ENCODE data around the gene DNAH17. TPM values are rescaled to one million over a fixed set of nuclear protein-coding genes. Genes with fewer than 3 reads are reported as not detected.

Gene DNAH17
- total RNA-seq, 1 experiment from 2014 or later: 0.23 TPM

- Mint-ChIP-seq H3K27me3 (ENCODE audit: insufficient read depth, unreplicated experiment) (no peaks in the 10 kb centered on the region), H3K4me1 (ENCODE audit: low read depth, unreplicated experiment) (peaks cover 29% of the 10 kb centered on the region), H3K27ac (ENCODE audit: unreplicated experiment) (peak overlapping the region; percentile 72), H3K4me3 (ENCODE audit: unreplicated experiment) (no peak overlapping the region), H3K36me3 (ENCODE audit: insufficient read depth, unreplicated experiment) (peaks cover 76% of the 10 kb centered on the region), H3K9me3 (ENCODE audit: unreplicated experiment) (no peaks in the 10 kb centered on the region)
- ChIA-PET CTCF (interaction anchor here (0.6 to 2.9 kb wide), 7 partner anchors 10 to 390 kb away, joined by 3 to 19 read pairs (median 6); partner anchors contain the start of gene TK1), POLR2A (no interaction called here)
- H3K36me3 ChIP-seq (ENCODE audit: control insufficient read depth, insufficient read depth, low read length): peaks cover 7% of the 10 kb centered on the region
- H3K9me3 ChIP-seq: no peaks in the 10 kb centered on the region
- intact Hi-C loops (cut with micrococcal nuclease; ENCODE audit: unreplicated experiment): loop anchor here (1.0 kb wide), 1 partner anchor 10 kb away; no protein-coding TSS in a partner anchor
- peak; percentile 74 to 84 for DNase-seq
- BruUV-seq (replicated peaks): no TSS peak
- H3K27me3 ChIP-seq (replicated peaks; ENCODE audit: control insufficient read depth, insufficient read depth, low read length): no peaks in the 10 kb centered on the region
- TF ChIP-seq, protein P1, sequence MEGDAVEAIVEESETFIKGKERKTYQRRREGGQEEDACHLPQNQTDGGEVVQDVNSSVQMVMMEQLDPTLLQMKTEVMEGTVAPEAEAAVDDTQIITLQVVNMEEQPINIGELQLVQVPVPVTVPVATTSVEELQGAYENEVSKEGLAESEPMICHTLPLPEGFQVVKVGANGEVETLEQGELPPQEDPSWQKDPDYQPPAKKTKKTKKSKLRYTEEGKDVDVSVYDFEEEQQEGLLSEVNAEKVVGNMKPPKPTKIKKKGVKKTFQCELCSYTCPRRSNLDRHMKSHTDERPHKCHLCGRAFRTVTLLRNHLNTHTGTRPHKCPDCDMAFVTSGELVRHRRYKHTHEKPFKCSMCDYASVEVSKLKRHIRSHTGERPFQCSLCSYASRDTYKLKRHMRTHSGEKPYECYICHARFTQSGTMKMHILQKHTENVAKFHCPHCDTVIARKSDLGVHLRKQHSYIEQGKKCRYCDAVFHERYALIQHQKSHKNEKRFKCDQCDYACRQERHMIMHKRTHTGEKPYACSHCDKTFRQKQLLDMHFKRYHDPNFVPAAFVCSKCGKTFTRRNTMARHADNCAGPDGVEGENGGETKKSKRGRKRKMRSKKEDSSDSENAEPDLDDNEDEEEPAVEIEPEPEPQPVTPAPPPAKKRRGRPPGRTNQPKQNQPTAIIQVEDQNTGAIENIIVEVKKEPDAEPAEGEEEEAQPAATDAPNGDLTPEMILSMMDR (IDR thresholded peaks at IDR 0.05; ENCODE audit: insufficient read depth in 1 of 2, low read depth in 1 of 2, low read length in 1 of 2, severe bottlenecking in 1 of 2, unreplicated experiment in 1 of 2): no peak
- H3K4me3 ChIP-seq (ENCODE audit: low read depth, low read length): no peak overlapping the region
- H3K4me1 ChIP-seq: peaks cover 51% of the 10 kb centered on the region
These were observed 165.8 kb downstream of the DNAH17 start for GRCh38 chr17:78411241-78411857.

DNA sequence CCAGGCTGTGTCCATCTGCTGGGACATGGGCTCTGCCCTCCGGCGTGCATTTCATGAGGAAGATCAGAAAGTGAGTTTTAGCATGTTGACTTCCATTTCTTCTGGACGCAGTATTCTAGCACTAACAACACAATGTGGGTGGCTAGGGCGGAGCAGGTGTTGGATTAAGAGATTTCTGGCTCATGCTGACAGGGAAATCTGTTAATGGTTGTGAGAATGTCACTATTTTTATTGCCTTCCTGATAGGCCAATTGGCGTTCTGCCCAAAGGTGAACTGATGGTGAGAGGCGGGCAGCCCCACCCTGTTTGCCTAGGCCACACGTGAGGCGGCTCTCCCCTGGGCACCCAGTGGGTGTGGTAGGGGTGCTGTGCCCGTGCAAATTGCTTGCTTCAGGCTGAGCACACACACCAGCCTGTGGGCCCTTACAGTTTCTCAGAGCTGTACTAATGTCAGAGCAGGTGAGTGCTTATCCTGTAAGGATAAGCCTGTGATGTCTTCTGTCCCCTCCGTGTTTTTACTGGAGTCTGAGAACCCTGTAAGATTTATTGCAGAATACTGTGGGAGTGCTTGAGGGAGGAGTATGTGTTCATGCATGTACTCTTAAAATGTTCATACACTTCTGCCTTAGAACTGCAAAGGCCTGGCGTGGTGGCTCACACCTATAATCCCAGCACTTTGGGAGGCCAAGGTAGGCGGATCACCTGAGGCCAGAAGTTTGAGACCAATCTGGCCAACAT is 167.8 kb downstream of the DNAH17 start:
- Histone ChIP-seq H3K36me3 (ENCODE audit: control insufficient read depth, insufficient read depth, low read length) (peaks cover 10% of the 10 kb centered on the region), H3K4me3 (ENCODE audit: low read depth, low read length) (no peak overlapping the region), H3K27me3 (replicated peaks; ENCODE audit: control insufficient read depth, insufficient read depth, low read length) (no peaks in the 10 kb centered on the region), H3K4me1 (peaks cover 51% of the 10 kb centered on the region), H3K9me3 (no peaks in the 10 kb centered on the region)
- Mint-ChIP-seq H3K36me3 (ENCODE audit: insufficient read depth, unreplicated experiment) (peaks cover 79% of the 10 kb centered on the region), H3K4me1 (ENCODE audit: low read depth, unreplicated experiment) (peaks cover 33% of the 10 kb centered on the region), H3K9me3 (ENCODE audit: unreplicated experiment) (no peaks in the 10 kb centered on the region), H3K27me3 (ENCODE audit: insufficient read depth, unreplicated experiment) (no peaks in the 10 kb centered on the region), H3K4me3 (ENCODE audit: unreplicated experiment) (no peak overlapping the region), H3K27ac (ENCODE audit: unreplicated experiment) (peak overlapping the region; percentile 72)
- TF ChIP-seq, protein P1 (IDR thresholded peaks at IDR 0.05; ENCODE audit: insufficient read depth in 1 of 2, low read depth in 1 of 2, low read length in 1 of 2, severe bottlenecking in 1 of 2, unreplicated experiment in 1 of 2): no peak
- CTCF ChIA-PET: no interaction called here
- POLR2A ChIA-PET: no interaction called here
- intact Hi-C loops (cut with micrococcal nuclease; ENCODE audit: unreplicated experiment): no loop called here
- BruUV-seq (replicated peaks): no TSS peak
- DNase-seq: peak; percentile 33 to 61

GRCh38 chr17:78408476-78409050 is 168.6 kb downstream of the DNAH17 start:
- Mint-ChIP-seq H3K36me3 (ENCODE audit: insufficient read depth, unreplicated experiment) (peaks cover 83% of the 10 kb centered on the region), H3K4me3 (ENCODE audit: unreplicated experiment) (no peak overlapping the region), H3K4me1 (ENCODE audit: low read depth, unreplicated experiment) (peaks cover 33% of the 10 kb centered on the region), H3K9me3 (ENCODE audit: unreplicated experiment) (no peaks in the 10 kb centered on the region), H3K27me3 (ENCODE audit: insufficient read depth, unreplicated experiment) (no peaks in the 10 kb centered on the region), H3K27ac (ENCODE audit: unreplicated experiment) (peak overlapping the region; percentile 72)
- TF ChIP-seq, protein P1 (IDR thresholded peaks at IDR 0.05; ENCODE audit: insufficient read depth in 1 of 2, low read depth in 1 of 2, low read length in 1 of 2, severe bottlenecking in 1 of 2, unreplicated experiment in 1 of 2): no peak
- no TSS peak for BruUV-seq (replicated peaks)
- Histone ChIP-seq H3K36me3 (ENCODE audit: control insufficient read depth, insufficient read depth, low read length) (peaks cover 8% of the 10 kb centered on the region), H3K4me1 (peaks cover 51% of the 10 kb centered on the region), H3K4me3 (ENCODE audit: low read depth, low read length) (no peak overlapping the region), H3K9me3 (no peaks in the 10 kb centered on the region), H3K27me3 (replicated peaks; ENCODE audit: control insufficient read depth, insufficient read depth, low read length) (no peaks in the 10 kb centered on the region)
- intact Hi-C loops (cut with micrococcal nuclease; ENCODE audit: unreplicated experiment): no loop called here
- DNase-seq: no peak
- ChIA-PET CTCF (interaction anchor here (1.0 kb wide), 1 partner anchor 13 kb away, joined by 3 read pairs; no protein-coding TSS in a partner anchor), POLR2A (no interaction called here)
